Measurements from ENCODE around the gene SLC2A5.
"Not testable (repeated sequence)": the region's sequence is repeated elsewhere in the genome, so short reads cannot be mapped to it uniquely, and the experiment has no call there.

Gene SLC2A5

DNA sequence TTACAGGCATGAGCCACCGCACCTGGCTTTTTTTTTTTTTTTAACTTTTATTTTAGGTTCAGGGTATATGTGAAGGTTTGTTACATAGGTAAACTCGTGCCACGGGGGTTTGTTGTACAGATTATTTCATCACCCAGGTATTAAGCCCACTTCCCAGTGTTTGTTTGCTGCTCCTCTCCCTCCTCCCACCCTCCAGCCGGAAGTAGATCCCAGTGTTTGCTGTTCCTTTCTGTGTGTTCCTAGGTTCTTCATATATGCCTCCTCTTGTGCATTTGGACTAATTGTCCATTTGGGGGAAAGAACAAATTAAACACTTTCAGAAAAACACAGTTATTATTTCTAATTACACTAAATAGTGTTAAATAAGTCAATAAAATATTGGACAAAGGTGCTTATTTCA lies 42.1 kb downstream of the SLC2A5 start:
- Histone ChIP-seq H3K27ac (ENCODE audit: low read length) (no peak overlapping the region), H3K4me3 (ENCODE audit: low read length) (no peak overlapping the region), H4K20me1 (ENCODE audit: insufficient read depth, low read length) (no peaks in the 10 kb centered on the region), H3K36me3 (replicated peaks; ENCODE audit: low read depth, low read length) (no peaks in the 10 kb centered on the region), H3K4me2 (ENCODE audit: low read length) (no peak overlapping the region), H3K9ac (ENCODE audit: low read length) (no peak overlapping the region), H3K9me3 (ENCODE audit: insufficient read depth, low read length) (no peaks in the 10 kb centered on the region), H3K79me2 (ENCODE audit: low read length) (no peaks in the 10 kb centered on the region), H2AFZ (ENCODE audit: low read depth, low read length) (no peak overlapping the region), H3K27me3 (ENCODE audit: low read depth, low read length) (no peaks in the 10 kb centered on the region; the same call in 1 of the 2 replicates), H3K4me1 (ENCODE audit: low read length) (no peaks in the 10 kb centered on the region)
- TF ChIP-seq, protein P1, sequence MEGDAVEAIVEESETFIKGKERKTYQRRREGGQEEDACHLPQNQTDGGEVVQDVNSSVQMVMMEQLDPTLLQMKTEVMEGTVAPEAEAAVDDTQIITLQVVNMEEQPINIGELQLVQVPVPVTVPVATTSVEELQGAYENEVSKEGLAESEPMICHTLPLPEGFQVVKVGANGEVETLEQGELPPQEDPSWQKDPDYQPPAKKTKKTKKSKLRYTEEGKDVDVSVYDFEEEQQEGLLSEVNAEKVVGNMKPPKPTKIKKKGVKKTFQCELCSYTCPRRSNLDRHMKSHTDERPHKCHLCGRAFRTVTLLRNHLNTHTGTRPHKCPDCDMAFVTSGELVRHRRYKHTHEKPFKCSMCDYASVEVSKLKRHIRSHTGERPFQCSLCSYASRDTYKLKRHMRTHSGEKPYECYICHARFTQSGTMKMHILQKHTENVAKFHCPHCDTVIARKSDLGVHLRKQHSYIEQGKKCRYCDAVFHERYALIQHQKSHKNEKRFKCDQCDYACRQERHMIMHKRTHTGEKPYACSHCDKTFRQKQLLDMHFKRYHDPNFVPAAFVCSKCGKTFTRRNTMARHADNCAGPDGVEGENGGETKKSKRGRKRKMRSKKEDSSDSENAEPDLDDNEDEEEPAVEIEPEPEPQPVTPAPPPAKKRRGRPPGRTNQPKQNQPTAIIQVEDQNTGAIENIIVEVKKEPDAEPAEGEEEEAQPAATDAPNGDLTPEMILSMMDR (IDR thresholded peaks at IDR 0.05; ENCODE audit: low read depth, low read length): no peak
- no peak for TF ChIP-seq EZH2phosphoT487 (IDR thresholded peaks at IDR 0.05; ENCODE audit: low read depth)

DNA sequence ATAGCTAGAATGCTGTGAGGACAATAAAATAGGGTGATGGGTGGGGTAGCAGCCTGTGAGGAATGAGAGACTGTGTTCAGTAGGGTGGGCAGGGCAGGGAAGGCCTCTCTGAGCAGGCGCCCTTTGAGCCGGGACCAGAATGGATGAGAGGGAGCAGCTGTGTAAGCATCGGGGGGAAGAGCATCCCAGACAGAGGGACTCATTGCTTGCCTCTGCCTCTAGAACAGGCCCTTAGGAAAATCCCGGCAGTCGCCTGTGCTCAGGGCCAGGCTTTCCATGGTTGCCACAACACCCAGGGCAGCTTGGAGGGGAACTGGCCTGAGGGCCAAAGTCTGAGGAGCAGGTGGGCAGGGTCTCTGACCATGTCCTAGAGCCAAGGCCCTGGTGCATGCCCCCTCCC lies 44.0 kb downstream of the SLC2A5 start:
- Histone ChIP-seq H3K9ac (ENCODE audit: low read length) (no peak overlapping the region), H3K79me2 (ENCODE audit: low read length) (no peaks in the 10 kb centered on the region), H4K20me1 (ENCODE audit: insufficient read depth, low read length) (no peaks in the 10 kb centered on the region), H3K4me1 (ENCODE audit: low read length) (no peaks in the 10 kb centered on the region), H3K36me3 (replicated peaks; ENCODE audit: low read depth, low read length) (no peaks in the 10 kb centered on the region), H3K9me3 (ENCODE audit: insufficient read depth, low read length) (no peaks in the 10 kb centered on the region), H3K27ac (ENCODE audit: low read length) (no peak overlapping the region), H3K4me2 (ENCODE audit: low read length) (no peak overlapping the region), H3K27me3 (ENCODE audit: low read depth, low read length) (no peaks in the 10 kb centered on the region; the same call in 1 of the 2 replicates), H2AFZ (ENCODE audit: low read depth, low read length) (no peak overlapping the region), H3K4me3 (ENCODE audit: low read length) (no peak overlapping the region)
- no peak for TF ChIP-seq EZH2phosphoT487 (IDR thresholded peaks at IDR 0.05; ENCODE audit: low read depth)
- TF ChIP-seq, protein P1 (IDR thresholded peaks at IDR 0.05; ENCODE audit: low read depth, low read length): no peak

DNA sequence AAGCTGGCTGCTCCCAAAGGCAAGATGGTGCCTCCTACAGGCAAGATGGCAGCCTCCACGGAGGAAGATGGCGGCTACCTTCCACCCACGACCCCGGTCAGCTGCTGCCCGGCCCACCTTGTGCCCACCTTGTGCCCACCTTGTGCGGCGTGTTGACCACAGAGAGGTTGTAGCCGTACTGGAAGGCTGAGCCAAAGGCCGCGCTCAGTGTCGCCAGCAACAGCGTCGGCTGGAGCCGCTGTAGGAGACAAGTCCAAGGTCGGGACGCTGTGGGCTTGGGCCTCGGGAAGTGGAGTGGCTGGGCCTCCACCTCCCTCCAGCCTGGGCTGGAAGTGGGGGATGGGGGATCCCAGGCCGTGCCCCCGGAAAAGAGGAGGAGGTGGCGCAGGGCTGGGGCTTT lies 44.6 kb downstream of the SLC2A5 start:
- Histone ChIP-seq H3K9ac (ENCODE audit: low read length) (no peak overlapping the region), H3K4me3 (ENCODE audit: low read length) (no peak overlapping the region), H3K79me2 (ENCODE audit: low read length) (no peaks in the 10 kb centered on the region), H3K27ac (ENCODE audit: low read length) (no peak overlapping the region), H3K4me1 (ENCODE audit: low read length) (no peaks in the 10 kb centered on the region), H4K20me1 (ENCODE audit: insufficient read depth, low read length) (no peaks in the 10 kb centered on the region), H3K36me3 (replicated peaks; ENCODE audit: low read depth, low read length) (no peaks in the 10 kb centered on the region), H2AFZ (ENCODE audit: low read depth, low read length) (no peak overlapping the region), H3K9me3 (ENCODE audit: insufficient read depth, low read length) (no peaks in the 10 kb centered on the region), H3K4me2 (ENCODE audit: low read length) (no peak overlapping the region), H3K27me3 (ENCODE audit: low read depth, low read length) (no peaks in the 10 kb centered on the region)
- TF ChIP-seq EZH2phosphoT487 (IDR thresholded peaks at IDR 0.05; ENCODE audit: low read depth): no peak
- TF ChIP-seq, protein P1 (IDR thresholded peaks at IDR 0.05; ENCODE audit: low read depth, low read length): no peak

DNA sequence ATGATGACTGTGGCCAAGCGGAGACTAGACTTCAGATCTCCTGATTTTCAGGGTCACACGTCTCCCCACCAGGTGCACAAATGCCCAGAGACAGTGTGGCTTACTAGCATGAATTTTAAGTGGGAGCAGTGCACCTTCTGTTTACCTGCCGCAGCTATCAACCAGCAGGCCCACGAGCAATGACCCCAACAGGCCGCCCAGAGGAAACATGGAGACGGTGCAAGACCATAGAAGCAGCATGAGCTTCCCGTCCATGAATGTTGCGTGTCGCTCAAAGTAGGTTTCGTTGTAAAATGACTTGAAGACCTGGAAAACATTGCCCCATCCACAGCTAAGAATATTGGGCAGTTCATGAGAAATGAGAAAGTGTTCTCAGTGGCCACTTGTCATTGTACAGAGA lies 46.7 kb downstream of the SLC2A5 start:
- no peaks in the 10 kb centered on the region for H3K4me1 ChIP-seq (ENCODE audit: low read length)

DNA sequence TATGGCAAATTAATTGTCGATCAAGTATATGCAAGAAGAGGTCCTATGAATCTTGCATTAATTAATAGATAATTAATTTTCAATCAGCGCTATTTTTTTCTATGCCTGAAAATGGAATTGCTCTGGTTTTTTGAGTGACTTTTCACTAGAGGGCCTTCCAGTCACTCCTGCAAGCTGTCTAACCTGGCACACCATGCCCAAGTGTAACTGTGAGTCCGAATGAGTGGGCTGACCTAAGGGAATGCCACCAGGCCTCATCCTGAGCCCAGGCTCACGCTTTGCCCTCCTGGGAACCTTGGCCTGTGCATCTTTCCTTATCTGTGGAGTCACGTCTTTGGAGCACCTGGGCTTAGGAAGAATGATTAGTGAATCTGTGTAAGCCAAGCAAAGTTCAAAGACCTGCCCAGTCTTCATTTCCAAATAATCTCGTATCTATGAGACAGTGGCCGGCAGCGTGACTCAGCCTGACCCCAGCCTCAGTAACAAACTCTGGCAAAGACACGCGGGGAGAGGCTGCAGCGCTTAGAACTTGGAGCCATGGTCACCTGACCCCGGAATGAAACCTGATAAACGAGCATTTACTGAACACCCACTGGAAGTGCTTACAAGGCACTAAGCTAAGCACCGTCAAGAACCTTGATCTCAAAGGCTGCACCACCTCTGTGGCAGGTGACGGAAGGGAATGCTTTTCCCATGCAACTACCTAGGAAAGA lies 47.3 kb downstream of the SLC2A5 start:
- not testable (repeated sequence) for H2AFZ ChIP-seq (ENCODE audit: low read depth, low read length); H3K9me3 ChIP-seq (ENCODE audit: insufficient read depth, low read length); H3K4me2 ChIP-seq (ENCODE audit: low read length); H3K27ac ChIP-seq (ENCODE audit: low read length); H3K79me2 ChIP-seq (ENCODE audit: low read length); H3K4me1 ChIP-seq (ENCODE audit: low read length); H3K36me3 ChIP-seq (replicated peaks; ENCODE audit: low read depth, low read length); H3K9ac ChIP-seq (ENCODE audit: low read length); H3K27me3 ChIP-seq (ENCODE audit: low read depth, low read length); H3K4me3 ChIP-seq (ENCODE audit: low read length); H4K20me1 ChIP-seq (ENCODE audit: insufficient read depth, low read length)

More for the DNA sequence above, 46.7 kb downstream of the SLC2A5 start:
- Histone ChIP-seq H4K20me1 (ENCODE audit: insufficient read depth, low read length) (no peaks in the 10 kb centered on the region), H2AFZ (ENCODE audit: low read depth, low read length) (no peak overlapping the region), H3K4me2 (ENCODE audit: low read length) (no peak overlapping the region), H3K4me3 (ENCODE audit: low read length) (no peak overlapping the region), H3K36me3 (replicated peaks; ENCODE audit: low read depth, low read length) (no peaks in the 10 kb centered on the region), H3K27me3 (ENCODE audit: low read depth, low read length) (no peaks in the 10 kb centered on the region), H3K79me2 (ENCODE audit: low read length) (no peaks in the 10 kb centered on the region), H3K27ac (ENCODE audit: low read length) (no peak overlapping the region), H3K9ac (ENCODE audit: low read length) (no peak overlapping the region), H3K9me3 (ENCODE audit: insufficient read depth, low read length) (no peaks in the 10 kb centered on the region)
- TF ChIP-seq EZH2phosphoT487 (IDR thresholded peaks at IDR 0.05; ENCODE audit: low read depth): no peak
- TF ChIP-seq, protein P1 (IDR thresholded peaks at IDR 0.05; ENCODE audit: low read depth, low read length): no peak

Data from OCI-LY3 (cell line).